ENCODE measurements around the gene FRAS1. TPM values are rescaled to one million over a fixed set of nuclear protein-coding genes. Genes with fewer than 3 reads are reported as not detected.

FRAS1 gene
- total and polyA plus RNA-seq, 2 donors (not counting 1 experiment from before 2014, with no cell fraction given), result 0.30 to 0.66 TPM

- Histone ChIP-seq H3K36me3 (ENCODE audit: control insufficient read depth, insufficient read depth, low read length) (no peaks in the 10 kb centered on the region), H3K79me2 (ENCODE audit: control insufficient read depth, insufficient read depth, low read length) (no peaks in the 10 kb centered on the region), H3K9ac (ENCODE audit: insufficient read depth, low read length) (no peak overlapping the region), H3K27me3 (ENCODE audit: control insufficient read depth, insufficient read depth, low read length) (no peaks in the 10 kb centered on the region), H3K4me3 (replicated peaks in 1 of 4; ENCODE audit: control extremely low read depth in 1 of 4, insufficient read depth in 1 of 4, low read depth in 3 of 4, low read length in 4 of 4) (no peak overlapping the region), H3K4me1 (ENCODE audit: control insufficient read depth, extremely low read depth, insufficient read depth, low read length) (peaks cover 13% of the 10 kb centered on the region), H3K27ac (ENCODE audit: insufficient read depth, low read length) (no peak overlapping the region), H3K4me2 (ENCODE audit: extremely low read depth, insufficient read depth, low read length) (no peak overlapping the region), H2AFZ (ENCODE audit: low read length) (no peak overlapping the region), H4K20me1 (ENCODE audit: control insufficient read depth, extremely low read depth, insufficient read depth, low read length) (no peaks in the 10 kb centered on the region), H3K9me3 (ENCODE audit: control insufficient read depth, insufficient read depth, low read depth, low read length) (no peaks in the 10 kb centered on the region)
- TF ChIP-seq, protein P1, sequence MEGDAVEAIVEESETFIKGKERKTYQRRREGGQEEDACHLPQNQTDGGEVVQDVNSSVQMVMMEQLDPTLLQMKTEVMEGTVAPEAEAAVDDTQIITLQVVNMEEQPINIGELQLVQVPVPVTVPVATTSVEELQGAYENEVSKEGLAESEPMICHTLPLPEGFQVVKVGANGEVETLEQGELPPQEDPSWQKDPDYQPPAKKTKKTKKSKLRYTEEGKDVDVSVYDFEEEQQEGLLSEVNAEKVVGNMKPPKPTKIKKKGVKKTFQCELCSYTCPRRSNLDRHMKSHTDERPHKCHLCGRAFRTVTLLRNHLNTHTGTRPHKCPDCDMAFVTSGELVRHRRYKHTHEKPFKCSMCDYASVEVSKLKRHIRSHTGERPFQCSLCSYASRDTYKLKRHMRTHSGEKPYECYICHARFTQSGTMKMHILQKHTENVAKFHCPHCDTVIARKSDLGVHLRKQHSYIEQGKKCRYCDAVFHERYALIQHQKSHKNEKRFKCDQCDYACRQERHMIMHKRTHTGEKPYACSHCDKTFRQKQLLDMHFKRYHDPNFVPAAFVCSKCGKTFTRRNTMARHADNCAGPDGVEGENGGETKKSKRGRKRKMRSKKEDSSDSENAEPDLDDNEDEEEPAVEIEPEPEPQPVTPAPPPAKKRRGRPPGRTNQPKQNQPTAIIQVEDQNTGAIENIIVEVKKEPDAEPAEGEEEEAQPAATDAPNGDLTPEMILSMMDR (conservative IDR thresholded peaks at IDR 0.05 in 1 of 2, IDR thresholded peaks at IDR 0.05 in 1 of 2; ENCODE audit: low read depth in 1 of 2, low read length in 2 of 2), result no peak
- no peak for TF ChIP-seq EZH2 (IDR thresholded peaks at IDR 0.05; ENCODE audit: low read length, missing control alignments)
- peak in 1 of 2 donors; percentile 50 for DNase-seq (ENCODE audit: low read depth in 2 of 2)
These were observed 513.0 kb downstream of the FRAS1 start for GRCh38 chr4:78570117-78570516.

GRCh38 chr4:78571804-78572203 lies 514.7 kb downstream of the FRAS1 start:
- Histone ChIP-seq H3K4me2 (ENCODE audit: extremely low read depth, insufficient read depth, low read length) (no peak overlapping the region), H3K4me3 (replicated peaks in 1 of 4; ENCODE audit: control extremely low read depth in 1 of 4, insufficient read depth in 1 of 4, low read depth in 3 of 4, low read length in 4 of 4) (no peak overlapping the region), H3K4me1 (ENCODE audit: control insufficient read depth, extremely low read depth, insufficient read depth, low read length) (peaks cover 7% of the 10 kb centered on the region), H3K79me2 (ENCODE audit: control insufficient read depth, insufficient read depth, low read length) (no peaks in the 10 kb centered on the region), H3K9ac (ENCODE audit: insufficient read depth, low read length) (no peak overlapping the region), H3K27ac (ENCODE audit: insufficient read depth, low read length) (no peak overlapping the region), H4K20me1 (ENCODE audit: control insufficient read depth, extremely low read depth, insufficient read depth, low read length) (no peaks in the 10 kb centered on the region), H2AFZ (ENCODE audit: low read length) (no peak overlapping the region), H3K9me3 (ENCODE audit: control insufficient read depth, insufficient read depth, low read depth, low read length) (no peaks in the 10 kb centered on the region), H3K36me3 (ENCODE audit: control insufficient read depth, insufficient read depth, low read length) (no peaks in the 10 kb centered on the region), H3K27me3 (ENCODE audit: control insufficient read depth, insufficient read depth, low read length) (no peaks in the 10 kb centered on the region)
- DNase-seq (ENCODE audit: low read depth in 2 of 2), result no peak
- TF ChIP-seq, protein P1 (conservative IDR thresholded peaks at IDR 0.05 in 1 of 2, IDR thresholded peaks at IDR 0.05 in 1 of 2; ENCODE audit: low read depth in 1 of 2, low read length in 2 of 2), result no peak
- no peak for TF ChIP-seq EZH2 (IDR thresholded peaks at IDR 0.05; ENCODE audit: low read length, missing control alignments)

GRCh38 chr4:78578674-78579425 lies 521.7 kb downstream of the FRAS1 start:
- Histone ChIP-seq H3K36me3 (ENCODE audit: control insufficient read depth, insufficient read depth, low read length) (no peaks in the 10 kb centered on the region), H3K4me1 (ENCODE audit: control insufficient read depth, extremely low read depth, insufficient read depth, low read length) (no peaks in the 10 kb centered on the region), H4K20me1 (ENCODE audit: control insufficient read depth, extremely low read depth, insufficient read depth, low read length) (no peaks in the 10 kb centered on the region), H3K4me2 (ENCODE audit: extremely low read depth, insufficient read depth, low read length) (no peak overlapping the region), H3K9me3 (ENCODE audit: control insufficient read depth, insufficient read depth, low read depth, low read length) (no peaks in the 10 kb centered on the region), H3K27ac (ENCODE audit: insufficient read depth, low read length) (no peak overlapping the region), H3K79me2 (ENCODE audit: control insufficient read depth, insufficient read depth, low read length) (no peaks in the 10 kb centered on the region), H3K9ac (ENCODE audit: insufficient read depth, low read length) (no peak overlapping the region), H3K4me3 (replicated peaks in 1 of 4; ENCODE audit: control extremely low read depth in 1 of 4, insufficient read depth in 1 of 4, low read depth in 3 of 4, low read length in 4 of 4) (no peak overlapping the region), H3K27me3 (ENCODE audit: control insufficient read depth, insufficient read depth, low read length) (no peaks in the 10 kb centered on the region), H2AFZ (ENCODE audit: low read length) (no peak overlapping the region)
- DNase-seq (ENCODE audit: low read depth in 2 of 2), result no peak
- TF ChIP-seq, protein P1 (conservative IDR thresholded peaks at IDR 0.05 in 1 of 2, IDR thresholded peaks at IDR 0.05 in 1 of 2; ENCODE audit: low read depth in 1 of 2, low read length in 2 of 2), result no peak
- no peak for TF ChIP-seq EZH2 (IDR thresholded peaks at IDR 0.05; ENCODE audit: low read length, missing control alignments)

Data from fibroblast of lung (primary cell).